Measurements from ENCODE around the gene SEC14L6. TPM values are rescaled to one million over a fixed set of nuclear protein-coding genes. Genes with fewer than 3 reads are reported as not detected.

The SEC14L6 gene
- total and polyA plus RNA-seq, 9 of the 15 experiments (the other 6 are each of a cell fraction or from before 2014, with no cell fraction given): 0.29 to 6.1 (median 1.9) TPM

DNA sequence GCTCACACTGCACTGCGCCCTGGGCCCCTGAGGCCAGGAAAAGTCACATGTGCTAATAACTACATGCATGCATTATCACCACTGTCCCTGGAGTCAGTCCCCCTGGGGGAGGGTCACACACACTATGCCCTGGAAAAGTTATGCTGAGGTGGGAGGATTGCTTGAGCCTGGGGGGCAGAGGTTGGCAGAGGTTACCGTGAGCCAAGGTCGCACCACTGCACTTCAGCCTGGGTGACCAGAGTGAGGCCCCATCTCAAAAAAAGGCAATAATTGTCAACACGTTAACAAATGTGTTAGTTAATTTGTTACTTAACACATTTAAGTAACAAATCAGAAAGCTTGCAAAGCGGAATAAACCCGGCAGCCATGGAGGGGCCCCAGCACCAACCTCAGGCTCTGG is 13.3 kb upstream of the SEC14L6 start:
- H4K20me1 ChIP-seq (replicated peaks; ENCODE audit: control insufficient read depth, insufficient read depth, low read length): no peaks in the 10 kb centered on the region
- BruUV-seq (replicated peaks): no TSS peak
- CTCF ChIA-PET (ENCODE audit: low intra/inter-chr PET ratio): no interaction called here

DNA sequence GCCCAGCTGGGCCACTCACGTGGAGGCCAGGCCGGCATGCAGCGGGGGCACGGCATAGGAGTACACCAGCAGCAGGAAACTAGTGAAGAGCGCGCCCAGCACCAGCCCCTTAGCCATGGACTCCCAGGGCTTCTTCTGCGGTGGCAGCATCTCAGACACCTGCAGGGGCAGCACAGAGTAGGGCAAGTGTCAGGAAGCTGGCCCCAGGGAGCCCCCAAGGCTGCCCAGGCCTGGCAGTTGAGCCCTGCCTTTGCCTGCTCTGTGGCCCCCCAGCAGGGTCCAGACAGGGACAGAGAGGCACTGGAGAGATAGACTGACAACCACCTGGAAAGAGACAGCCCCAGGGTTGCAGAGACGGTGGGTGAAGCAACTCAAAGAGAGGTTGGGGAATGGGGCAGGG is 10.7 kb upstream of the SEC14L6 start:
- ATAC-seq: no peak
- peaks cover 0 to 27% of the 10 kb centered on the region in 2 experiments; a peak in 3 of 5 replicates for H3K4me1 ChIP-seq (replicated peaks in 1 of 2; ENCODE audit: control insufficient read depth in 2 of 2, insufficient read depth in 2 of 2, low read length in 2 of 2)
- no peaks in the 10 kb centered on the region for H3K9me1 ChIP-seq (ENCODE audit: control insufficient read depth, insufficient read depth, low read length)
- H3K4me2 ChIP-seq (ENCODE audit: insufficient read depth, low read length): no peak overlapping the region
- H3K79me2 ChIP-seq (ENCODE audit: control insufficient read depth, insufficient read depth, low read length): no peaks in the 10 kb centered on the region
- no peak for FAIRE-seq
- H3K9me3 ChIP-seq (replicated peaks; ENCODE audit: control insufficient read depth, insufficient read depth, low read depth, low read length): no peaks in the 10 kb centered on the region
- ChIA-PET POLR2A (no interaction called here), CTCF (ENCODE audit: low intra/inter-chr PET ratio) (no interaction called here)
- no peak for DNase-seq (ENCODE audit: extremely low read depth in 1 of 4, low spot score in 3 of 4)
- H3K27ac ChIP-seq (ENCODE audit: extremely low read depth, low read depth, low read length): no peak overlapping the region
- in situ Hi-C loops (cut with MboI): no loop called here
- no peak overlapping the region for H2AFZ ChIP-seq (ENCODE audit: low read depth, low read length)
- no peaks in the 10 kb centered on the region for H3K27me3 ChIP-seq (ENCODE audit: control insufficient read depth in 2 of 2, insufficient read depth in 2 of 2, low read length in 2 of 2)
- no peaks in the 10 kb centered on the region for H3K36me3 ChIP-seq (ENCODE audit: control insufficient read depth, insufficient read depth, low read length)
- BruUV-seq (replicated peaks): no TSS peak
- no peaks in the 10 kb centered on the region for H4K20me1 ChIP-seq (replicated peaks; ENCODE audit: control insufficient read depth, insufficient read depth, low read length)
- no peak overlapping the region for H3K9ac ChIP-seq (ENCODE audit: insufficient read depth in 1 of 2, low read depth in 2 of 2, low read length in 2 of 2)
- 65% methylated on average over 8 of the region's 8 CpGs for WGBS (ENCODE audit: insufficient coverage, low coverage, missing lambda C conversion rate)
- intact Hi-C loops (cut with micrococcal nuclease): no loop called here
- no peak overlapping the region for H3K4me3 ChIP-seq
- TF ChIP-seq ZNF444 (CRISPR knock-in tag; IDR thresholded peaks at IDR 0.05) (no peak), ZNF212 (CRISPR knock-in tag; IDR thresholded peaks at IDR 0.05) (no peak), KLF10 (CRISPR knock-in tag; IDR thresholded peaks at IDR 0.05) (no peak), HNRNPLL (IDR thresholded peaks at IDR 0.05; ENCODE audit: low read depth, low read length, poor library complexity, severe bottlenecking) (no peak), POLR2AphosphoS5 (IDR thresholded peaks at IDR 0.05; ENCODE audit: control insufficient read depth, insufficient read depth, low read depth, low read length) (no peak), ZNF12 (CRISPR knock-in tag; IDR thresholded peaks at IDR 0.05) (no peak), NFYB (IDR thresholded peaks at IDR 0.05; ENCODE audit: extremely low read depth, insufficient read length) (no peak), FOXA3 (CRISPR knock-in tag; conservative IDR thresholded peaks at IDR 0.05 in 1 of 2, IDR thresholded peaks at IDR 0.05 in 1 of 2) (no peak), FOSL1 (tag; conservative IDR thresholded peaks at IDR 0.05) (no peak)
- TF ChIP-seq, protein P1, sequence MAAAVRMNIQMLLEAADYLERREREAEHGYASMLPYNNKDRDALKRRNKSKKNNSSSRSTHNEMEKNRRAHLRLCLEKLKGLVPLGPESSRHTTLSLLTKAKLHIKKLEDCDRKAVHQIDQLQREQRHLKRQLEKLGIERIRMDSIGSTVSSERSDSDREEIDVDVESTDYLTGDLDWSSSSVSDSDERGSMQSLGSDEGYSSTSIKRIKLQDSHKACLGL (CRISPR knock-in tag; IDR thresholded peaks at IDR 0.05; ENCODE audit: borderline replicate concordance, poor library complexity, severe bottlenecking): no peak
- TF ChIP-seq, protein P2, sequence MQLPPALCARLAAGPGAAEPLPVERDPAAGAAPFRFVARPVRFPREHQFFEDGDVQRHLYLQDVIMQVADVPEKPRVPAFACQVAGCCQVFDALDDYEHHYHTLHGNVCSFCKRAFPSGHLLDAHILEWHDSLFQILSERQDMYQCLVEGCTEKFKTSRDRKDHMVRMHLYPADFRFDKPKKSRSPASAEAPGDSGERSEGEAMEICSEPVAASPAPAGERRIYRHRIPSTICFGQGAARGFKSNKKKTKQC (CRISPR knock-in tag; IDR thresholded peaks at IDR 0.05): no peak
- TF ChIP-seq, protein P3, sequence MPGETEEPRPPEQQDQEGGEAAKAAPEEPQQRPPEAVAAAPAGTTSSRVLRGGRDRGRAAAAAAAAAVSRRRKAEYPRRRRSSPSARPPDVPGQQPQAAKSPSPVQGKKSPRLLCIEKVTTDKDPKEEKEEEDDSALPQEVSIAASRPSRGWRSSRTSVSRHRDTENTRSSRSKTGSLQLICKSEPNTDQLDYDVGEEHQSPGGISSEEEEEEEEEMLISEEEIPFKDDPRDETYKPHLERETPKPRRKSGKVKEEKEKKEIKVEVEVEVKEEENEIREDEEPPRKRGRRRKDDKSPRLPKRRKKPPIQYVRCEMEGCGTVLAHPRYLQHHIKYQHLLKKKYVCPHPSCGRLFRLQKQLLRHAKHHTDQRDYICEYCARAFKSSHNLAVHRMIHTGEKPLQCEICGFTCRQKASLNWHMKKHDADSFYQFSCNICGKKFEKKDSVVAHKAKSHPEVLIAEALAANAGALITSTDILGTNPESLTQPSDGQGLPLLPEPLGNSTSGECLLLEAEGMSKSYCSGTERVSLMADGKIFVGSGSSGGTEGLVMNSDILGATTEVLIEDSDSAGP (CRISPR knock-in tag; IDR thresholded peaks at IDR 0.05): no peak

More for the DNA sequence above, 13.3 kb upstream of the SEC14L6 start:
- intact Hi-C loops (cut with micrococcal nuclease) (no loop called here), in situ Hi-C loops (cut with MboI) (no loop called here)
- Histone ChIP-seq H3K4me3 (no peak overlapping the region), H3K36me3 (ENCODE audit: control insufficient read depth, insufficient read depth, low read length) (no peaks in the 10 kb centered on the region), H3K9me3 (replicated peaks; ENCODE audit: control insufficient read depth, insufficient read depth, low read depth, low read length) (no peaks in the 10 kb centered on the region), H3K79me2 (ENCODE audit: control insufficient read depth, insufficient read depth, low read length) (no peaks in the 10 kb centered on the region), H3K9ac (ENCODE audit: insufficient read depth in 1 of 2, low read depth in 2 of 2, low read length in 2 of 2) (peak overlapping the region in 1 of 2 experiments; percentile 74; a peak in 1 of 4 replicates), H3K27ac (ENCODE audit: extremely low read depth, low read depth, low read length) (no peak overlapping the region), H3K4me2 (ENCODE audit: insufficient read depth, low read length) (peak overlapping the region; percentile 49; the same call in 1 of the 2 replicates), H3K9me1 (ENCODE audit: control insufficient read depth, insufficient read depth, low read length) (no peaks in the 10 kb centered on the region), H3K27me3 (ENCODE audit: control insufficient read depth in 2 of 2, insufficient read depth in 2 of 2, low read length in 2 of 2) (peaks cover 0 to 4% of the 10 kb centered on the region in 2 experiments; a peak in 1 of 5 replicates), H3K4me1 (replicated peaks in 1 of 2; ENCODE audit: control insufficient read depth in 2 of 2, insufficient read depth in 2 of 2, low read length in 2 of 2) (peaks cover 0 to 24% of the 10 kb centered on the region in 2 experiments; a peak in 3 of 5 replicates), H2AFZ (ENCODE audit: low read depth, low read length) (peak overlapping the region; percentile 81)
- no peak for ATAC-seq
- POLR2A ChIA-PET: interaction anchor here (0.6 to 1.5 kb wide), 3 partner anchors 10 to 15 kb away, joined by 3 to 7 read pairs (median 6); no protein-coding TSS in a partner anchor
- WGBS (ENCODE audit: insufficient coverage, low coverage, missing lambda C conversion rate): 62% methylated on average over 6 of the region's 6 CpGs
- TF ChIP-seq ZNF696 (CRISPR knock-in tag; conservative IDR thresholded peaks at IDR 0.05) (no peak), ZNF717 (CRISPR knock-in tag; IDR thresholded peaks at IDR 0.05) (no peak), ADNP (tag; IDR thresholded peaks at IDR 0.05) (no peak)
- no peak for DNase-seq (ENCODE audit: extremely low read depth in 1 of 4, low spot score in 3 of 4)
- no peak for FAIRE-seq
